GM23338 (cell line): ENCODE data around the gene ZIC5. TPM values are rescaled to one million over a fixed set of nuclear protein-coding genes. Genes with fewer than 3 reads are reported as not detected.

Source experiments
- ATAC-seq: fragments of 200-7000 bp; cut with Tn5 transposase; 3 replicates; pipeline ENCODE4 v1.9.1; 2020
- DNase-seq: peaks from one replicate; pipeline ENCODE4 v3.0.0-alpha.2; 2015; ENCODE audit warnings: low spot score
- H2AFZ ChIP-seq: fragments of 200-600 bp; sonication (generic); 2 replicates; pipeline ENCODE4 v1.8.0; 2016; ENCODE audit warnings: antibody characterized with exemption, mild to moderate bottlenecking, moderate library complexity
- H3F3A ChIP-seq: fragments of 200-600 bp; sonication (generic); replicated peaks from 2 replicates; pipeline ENCODE4 v1.8.0; 2017; ENCODE audit warnings: antibody characterized with exemption, mixed run types, low read depth
- H3K27ac ChIP-seq: fragments of 200-600 bp; sonication (generic); 2 replicates; pipeline ENCODE4 v1.6.1; 2016; ENCODE audit warnings: low read depth
- H3K27me3 ChIP-seq: fragments of 200-600 bp; sonication (generic); 2 replicates; pipeline ENCODE4 v1.8.0; 2016; ENCODE audit warnings: mild to moderate bottlenecking, mixed run types, moderate library complexity; ENCODE audit not compliant: insufficient read depth
- H3K36me3 ChIP-seq: fragments of 200-600 bp; sonication (generic); 2 replicates; pipeline ENCODE4 v1.8.0; 2016; ENCODE audit warnings: mild to moderate bottlenecking; ENCODE audit not compliant: insufficient read depth
- H3K4me1 ChIP-seq: fragments of 200-600 bp; sonication (generic); 2 replicates; pipeline ENCODE4 v1.8.0; 2016; ENCODE audit warnings: mild to moderate bottlenecking, moderate library complexity; ENCODE audit not compliant: insufficient read depth
- H3K4me2 ChIP-seq: fragments of 200-600 bp; sonication (generic); 2 replicates; pipeline ENCODE4 v1.7.1; 2017; ENCODE audit warnings: mixed run types
- H3K4me3 ChIP-seq: fragments of 200-600 bp; sonication (generic); 2 replicates; pipeline ENCODE4 v1.6.1; 2016; ENCODE audit warnings: mixed run types
- H3K79me2 ChIP-seq: fragments of 200-600 bp; sonication (generic); replicated peaks from 2 replicates; pipeline ENCODE4 v1.8.0; 2017; ENCODE audit warnings: mild to moderate bottlenecking; ENCODE audit not compliant: insufficient read depth
- H3K9me2 ChIP-seq: fragments of 200-600 bp; sonication (generic); 2 replicates; pipeline ENCODE4 v1.8.0; 2017; ENCODE audit not compliant: insufficient read depth
- H4K20me1 ChIP-seq: fragments of 200-600 bp; sonication (generic); replicated peaks from 2 replicates; pipeline ENCODE4 v1.8.0; 2017; ENCODE audit warnings: mild to moderate bottlenecking; ENCODE audit not compliant: insufficient read depth
- H3K27ac Mint-ChIP-seq: 2 replicates; pipeline ENCODE4 v1.8.0; 2020; ENCODE audit warnings: inconsistent platforms, mild to moderate bottlenecking, moderate library complexity, mixed read lengths
- H3K27me3 Mint-ChIP-seq: 3 replicates; pipeline ENCODE4 v1.8.0; 2022; ENCODE audit warnings: low read depth, mild to moderate bottlenecking, moderate library complexity, mixed read lengths, inconsistent platforms; ENCODE audit not compliant: insufficient read depth, poor library complexity
- H3K36me3 Mint-ChIP-seq: 3 replicates; pipeline ENCODE4 v1.8.0; 2021; ENCODE audit warnings: low read depth, mild to moderate bottlenecking, inconsistent platforms, moderate library complexity, mixed read lengths
- H3K4me1 Mint-ChIP-seq: 3 replicates; pipeline ENCODE4 v1.8.0; 2020; ENCODE audit warnings: mild to moderate bottlenecking, inconsistent platforms, mixed read lengths
- H3K4me3 Mint-ChIP-seq: 3 replicates; pipeline ENCODE4 v1.8.0; 2021; ENCODE audit warnings: moderate library complexity, mild to moderate bottlenecking, inconsistent platforms, mixed read lengths
- H3K9me3 Mint-ChIP-seq: 3 replicates; pipeline ENCODE4 v1.8.0; 2020; ENCODE audit warnings: moderate library complexity, mild to moderate bottlenecking, inconsistent platforms, mixed read lengths
- ETS1 ChIP-seq: IDR thresholded peaks from 2 replicates; pipeline ENCODE4 v1.6.1; 2016; ENCODE audit warnings: antibody characterized with exemption
- EZH2 ChIP-seq: fragments of 200-600 bp; sonication (generic); IDR thresholded peaks from one replicate; pipeline ENCODE4 v1.8.0; 2017; ENCODE audit warnings: antibody characterized with exemption, mild to moderate bottlenecking, low read depth; ENCODE audit not compliant: unreplicated experiment
- JUNB ChIP-seq: IDR thresholded peaks from one replicate; pipeline ENCODE4 v1.6.1; 2016; ENCODE audit warnings: antibody characterized with exemption; ENCODE audit not compliant: unreplicated experiment
- NANOG ChIP-seq: IDR thresholded peaks from 2 replicates; pipeline ENCODE4 v1.6.1; 2016; ENCODE audit warnings: antibody characterized with exemption, borderline replicate concordance
- REST ChIP-seq: IDR thresholded peaks from one replicate; pipeline ENCODE4 v1.6.1; 2018; ENCODE audit warnings: antibody characterized with exemption; ENCODE audit not compliant: unreplicated experiment
- polyA plus RNA-seq: library from polyadenylated mRNA; unstranded; fragments of >200 nt; fragmentation: Nextera tagmentation; extraction: Ambion mirVana; gene quantifications from 2 replicates; pipeline ENCODE4 v1.2.1, GENCODE V29; 2016
- total RNA-seq: library from RNA; depleted of rRNA; stranded (reverse); fragments of >200 nt; shearing (Covaris generic); gene quantifications from 2 replicates; pipeline ENCODE4 v1.2.3, GENCODE V29; 2014

ZIC5 gene
- total and polyA plus RNA-seq, 2 experiments from 2014 or later = 14.1 to 28.0 TPM

GRCh38 chr13:99974939-99975561, 3.5 kb upstream of the ZIC5 start:
- Mint-ChIP-seq H3K4me3 (peak overlapping the region; percentile 80), H3K36me3 (peaks cover 1% of the 10 kb centered on the region), H3K4me1 (peaks cover 64% of the 10 kb centered on the region), H3K9me3 (no peaks in the 10 kb centered on the region), H3K27me3 (peaks cover 57% of the 10 kb centered on the region), H3K27ac (peak overlapping the region; percentile 91)
- Histone ChIP-seq H2AFZ (no peak overlapping the region), H3K27me3 (peaks cover 61% of the 10 kb centered on the region), H3K27ac (peak overlapping the region; percentile 80), H3K4me2 (peak overlapping the region; percentile 98), H3F3A (peaks cover 23% of the 10 kb centered on the region; the same call in 1 of the 2 replicates), H4K20me1 (no peaks in the 10 kb centered on the region), H3K4me3 (peak overlapping the region; percentile 63), H3K79me2 (peaks cover 8% of the 10 kb centered on the region), H3K36me3 (no peaks in the 10 kb centered on the region), H3K4me1 (peaks cover 56% of the 10 kb centered on the region), H3K9me2 (no peaks in the 10 kb centered on the region)
- no peak for TF ChIP-seq REST
- 0 out of 2 replicates have a peak, but pooled peaks have one; percentile 24 for TF ChIP-seq ETS1
- ATAC-seq (peak; percentile 5), DNase-seq (peak; percentile 76)

GRCh38 chr13:99974296-99974938, 2.9 kb upstream of the ZIC5 start:
- Histone ChIP-seq H3K9me2 (no peaks in the 10 kb centered on the region), H3K79me2 (peaks cover 8% of the 10 kb centered on the region), H3F3A (peaks cover 20% of the 10 kb centered on the region; the same call in 1 of the 2 replicates), H3K27ac (peak overlapping the region; percentile 80), H2AFZ (no peak overlapping the region), H4K20me1 (no peaks in the 10 kb centered on the region), H3K4me3 (peak overlapping the region; percentile 63), H3K27me3 (peaks cover 56% of the 10 kb centered on the region), H3K4me1 (peaks cover 56% of the 10 kb centered on the region), H3K4me2 (peak overlapping the region; percentile 98), H3K36me3 (no peaks in the 10 kb centered on the region)
- Mint-ChIP-seq H3K27me3 (peaks cover 59% of the 10 kb centered on the region), H3K9me3 (no peaks in the 10 kb centered on the region), H3K27ac (peak overlapping the region; percentile 93), H3K4me1 (peaks cover 64% of the 10 kb centered on the region), H3K36me3 (peaks cover 7% of the 10 kb centered on the region), H3K4me3 (peak overlapping the region; percentile 80)
- DNase-seq = peak; percentile 87
- no peak for TF ChIP-seq JUNB
- TF ChIP-seq EZH2 = peak; percentile 36
- TF ChIP-seq NANOG = peak; percentile 91
- peak; percentile 1; the same call in 2 of the 3 replicates for ATAC-seq
